ENCODE measurements around the gene ZNF185.

DNA sequence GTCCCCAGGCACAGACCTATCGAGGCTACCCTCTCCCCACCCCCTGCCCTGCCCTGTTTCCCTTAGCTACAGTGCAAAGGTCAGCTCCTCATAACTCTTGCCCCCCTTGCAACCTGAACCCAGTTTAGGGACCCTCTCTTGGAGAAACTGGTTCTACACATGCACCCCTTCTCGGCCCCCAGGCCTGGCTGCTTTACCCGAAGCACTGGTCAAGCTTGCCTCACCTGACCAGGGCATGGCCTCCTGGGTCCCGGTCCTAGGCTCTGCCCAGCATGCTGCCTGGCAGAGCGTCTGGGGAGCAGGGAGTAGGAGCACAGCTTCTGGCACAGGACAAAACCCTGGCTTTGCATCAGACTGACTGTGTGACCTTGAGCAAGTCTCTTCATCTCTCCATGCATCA lies 28.0 kb downstream of the ZNF185 start:
- TF ChIP-seq, protein P1, sequence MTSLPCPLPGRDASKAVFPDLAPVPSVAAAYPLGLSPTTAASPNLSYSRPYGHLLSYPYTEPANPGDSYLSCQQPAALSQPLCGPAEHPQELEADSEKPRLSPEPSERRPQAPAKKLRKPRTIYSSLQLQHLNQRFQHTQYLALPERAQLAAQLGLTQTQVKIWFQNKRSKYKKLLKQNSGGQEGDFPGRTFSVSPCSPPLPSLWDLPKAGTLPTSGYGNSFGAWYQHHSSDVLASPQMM (CRISPR knock-in tag; IDR thresholded peaks at IDR 0.05) = no peak
- TF ChIP-seq, protein P2, sequence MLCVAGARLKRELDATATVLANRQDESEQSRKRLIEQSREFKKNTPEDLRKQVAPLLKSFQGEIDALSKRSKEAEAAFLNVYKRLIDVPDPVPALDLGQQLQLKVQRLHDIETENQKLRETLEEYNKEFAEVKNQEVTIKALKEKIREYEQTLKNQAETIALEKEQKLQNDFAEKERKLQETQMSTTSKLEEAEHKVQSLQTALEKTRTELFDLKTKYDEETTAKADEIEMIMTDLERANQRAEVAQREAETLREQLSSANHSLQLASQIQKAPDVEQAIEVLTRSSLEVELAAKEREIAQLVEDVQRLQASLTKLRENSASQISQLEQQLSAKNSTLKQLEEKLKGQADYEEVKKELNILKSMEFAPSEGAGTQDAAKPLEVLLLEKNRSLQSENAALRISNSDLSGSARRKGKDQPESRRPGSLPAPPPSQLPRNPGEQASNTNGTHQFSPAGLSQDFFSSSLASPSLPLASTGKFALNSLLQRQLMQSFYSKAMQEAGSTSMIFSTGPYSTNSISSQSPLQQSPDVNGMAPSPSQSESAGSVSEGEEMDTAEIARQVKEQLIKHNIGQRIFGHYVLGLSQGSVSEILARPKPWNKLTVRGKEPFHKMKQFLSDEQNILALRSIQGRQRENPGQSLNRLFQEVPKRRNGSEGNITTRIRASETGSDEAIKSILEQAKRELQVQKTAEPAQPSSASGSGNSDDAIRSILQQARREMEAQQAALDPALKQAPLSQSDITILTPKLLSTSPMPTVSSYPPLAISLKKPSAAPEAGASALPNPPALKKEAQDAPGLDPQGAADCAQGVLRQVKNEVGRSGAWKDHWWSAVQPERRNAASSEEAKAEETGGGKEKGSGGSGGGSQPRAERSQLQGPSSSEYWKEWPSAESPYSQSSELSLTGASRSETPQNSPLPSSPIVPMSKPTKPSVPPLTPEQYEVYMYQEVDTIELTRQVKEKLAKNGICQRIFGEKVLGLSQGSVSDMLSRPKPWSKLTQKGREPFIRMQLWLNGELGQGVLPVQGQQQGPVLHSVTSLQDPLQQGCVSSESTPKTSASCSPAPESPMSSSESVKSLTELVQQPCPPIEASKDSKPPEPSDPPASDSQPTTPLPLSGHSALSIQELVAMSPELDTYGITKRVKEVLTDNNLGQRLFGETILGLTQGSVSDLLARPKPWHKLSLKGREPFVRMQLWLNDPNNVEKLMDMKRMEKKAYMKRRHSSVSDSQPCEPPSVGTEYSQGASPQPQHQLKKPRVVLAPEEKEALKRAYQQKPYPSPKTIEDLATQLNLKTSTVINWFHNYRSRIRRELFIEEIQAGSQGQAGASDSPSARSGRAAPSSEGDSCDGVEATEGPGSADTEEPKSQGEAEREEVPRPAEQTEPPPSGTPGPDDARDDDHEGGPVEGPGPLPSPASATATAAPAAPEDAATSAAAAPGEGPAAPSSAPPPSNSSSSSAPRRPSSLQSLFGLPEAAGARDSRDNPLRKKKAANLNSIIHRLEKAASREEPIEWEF (CRISPR knock-in tag; IDR thresholded peaks at IDR 0.05) = no peak
- TF ChIP-seq, protein P3, sequence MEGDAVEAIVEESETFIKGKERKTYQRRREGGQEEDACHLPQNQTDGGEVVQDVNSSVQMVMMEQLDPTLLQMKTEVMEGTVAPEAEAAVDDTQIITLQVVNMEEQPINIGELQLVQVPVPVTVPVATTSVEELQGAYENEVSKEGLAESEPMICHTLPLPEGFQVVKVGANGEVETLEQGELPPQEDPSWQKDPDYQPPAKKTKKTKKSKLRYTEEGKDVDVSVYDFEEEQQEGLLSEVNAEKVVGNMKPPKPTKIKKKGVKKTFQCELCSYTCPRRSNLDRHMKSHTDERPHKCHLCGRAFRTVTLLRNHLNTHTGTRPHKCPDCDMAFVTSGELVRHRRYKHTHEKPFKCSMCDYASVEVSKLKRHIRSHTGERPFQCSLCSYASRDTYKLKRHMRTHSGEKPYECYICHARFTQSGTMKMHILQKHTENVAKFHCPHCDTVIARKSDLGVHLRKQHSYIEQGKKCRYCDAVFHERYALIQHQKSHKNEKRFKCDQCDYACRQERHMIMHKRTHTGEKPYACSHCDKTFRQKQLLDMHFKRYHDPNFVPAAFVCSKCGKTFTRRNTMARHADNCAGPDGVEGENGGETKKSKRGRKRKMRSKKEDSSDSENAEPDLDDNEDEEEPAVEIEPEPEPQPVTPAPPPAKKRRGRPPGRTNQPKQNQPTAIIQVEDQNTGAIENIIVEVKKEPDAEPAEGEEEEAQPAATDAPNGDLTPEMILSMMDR (IDR thresholded peaks at IDR 0.05 in 2 of 3, conservative IDR thresholded peaks at IDR 0.05 in 1 of 3; ENCODE audit: insufficient read depth in 2 of 3, low read depth in 1 of 3, low read length in 3 of 3) = no peak
- TF ChIP-seq POLR2G (IDR thresholded peaks at IDR 0.05; ENCODE audit: low read depth, low read length) = no peak
- TF ChIP-seq ARID1B (IDR thresholded peaks at IDR 0.05) = no peak
- TF ChIP-seq HNRNPH1 (optimal IDR thresholded peaks at IDR 0.05; ENCODE audit: low read depth, low read length) = no peak
- TF ChIP-seq, protein P4, sequence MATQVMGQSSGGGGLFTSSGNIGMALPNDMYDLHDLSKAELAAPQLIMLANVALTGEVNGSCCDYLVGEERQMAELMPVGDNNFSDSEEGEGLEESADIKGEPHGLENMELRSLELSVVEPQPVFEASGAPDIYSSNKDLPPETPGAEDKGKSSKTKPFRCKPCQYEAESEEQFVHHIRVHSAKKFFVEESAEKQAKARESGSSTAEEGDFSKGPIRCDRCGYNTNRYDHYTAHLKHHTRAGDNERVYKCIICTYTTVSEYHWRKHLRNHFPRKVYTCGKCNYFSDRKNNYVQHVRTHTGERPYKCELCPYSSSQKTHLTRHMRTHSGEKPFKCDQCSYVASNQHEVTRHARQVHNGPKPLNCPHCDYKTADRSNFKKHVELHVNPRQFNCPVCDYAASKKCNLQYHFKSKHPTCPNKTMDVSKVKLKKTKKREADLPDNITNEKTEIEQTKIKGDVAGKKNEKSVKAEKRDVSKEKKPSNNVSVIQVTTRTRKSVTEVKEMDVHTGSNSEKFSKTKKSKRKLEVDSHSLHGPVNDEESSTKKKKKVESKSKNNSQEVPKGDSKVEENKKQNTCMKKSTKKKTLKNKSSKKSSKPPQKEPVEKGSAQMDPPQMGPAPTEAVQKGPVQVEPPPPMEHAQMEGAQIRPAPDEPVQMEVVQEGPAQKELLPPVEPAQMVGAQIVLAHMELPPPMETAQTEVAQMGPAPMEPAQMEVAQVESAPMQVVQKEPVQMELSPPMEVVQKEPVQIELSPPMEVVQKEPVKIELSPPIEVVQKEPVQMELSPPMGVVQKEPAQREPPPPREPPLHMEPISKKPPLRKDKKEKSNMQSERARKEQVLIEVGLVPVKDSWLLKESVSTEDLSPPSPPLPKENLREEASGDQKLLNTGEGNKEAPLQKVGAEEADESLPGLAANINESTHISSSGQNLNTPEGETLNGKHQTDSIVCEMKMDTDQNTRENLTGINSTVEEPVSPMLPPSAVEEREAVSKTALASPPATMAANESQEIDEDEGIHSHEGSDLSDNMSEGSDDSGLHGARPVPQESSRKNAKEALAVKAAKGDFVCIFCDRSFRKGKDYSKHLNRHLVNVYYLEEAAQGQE (IDR thresholded peaks at IDR 0.05; ENCODE audit: borderline replicate concordance) = no peak
- TF ChIP-seq, protein P4 (CRISPR knock-in tag; IDR thresholded peaks at IDR 0.05; ENCODE audit: low read depth) = no peak
- TF ChIP-seq, protein P5, sequence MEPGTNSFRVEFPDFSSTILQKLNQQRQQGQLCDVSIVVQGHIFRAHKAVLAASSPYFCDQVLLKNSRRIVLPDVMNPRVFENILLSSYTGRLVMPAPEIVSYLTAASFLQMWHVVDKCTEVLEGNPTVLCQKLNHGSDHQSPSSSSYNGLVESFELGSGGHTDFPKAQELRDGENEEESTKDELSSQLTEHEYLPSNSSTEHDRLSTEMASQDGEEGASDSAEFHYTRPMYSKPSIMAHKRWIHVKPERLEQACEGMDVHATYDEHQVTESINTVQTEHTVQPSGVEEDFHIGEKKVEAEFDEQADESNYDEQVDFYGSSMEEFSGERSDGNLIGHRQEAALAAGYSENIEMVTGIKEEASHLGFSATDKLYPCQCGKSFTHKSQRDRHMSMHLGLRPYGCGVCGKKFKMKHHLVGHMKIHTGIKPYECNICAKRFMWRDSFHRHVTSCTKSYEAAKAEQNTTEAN (CRISPR knock-in tag; IDR thresholded peaks at IDR 0.05) = no peak
- TF ChIP-seq, protein P6, sequence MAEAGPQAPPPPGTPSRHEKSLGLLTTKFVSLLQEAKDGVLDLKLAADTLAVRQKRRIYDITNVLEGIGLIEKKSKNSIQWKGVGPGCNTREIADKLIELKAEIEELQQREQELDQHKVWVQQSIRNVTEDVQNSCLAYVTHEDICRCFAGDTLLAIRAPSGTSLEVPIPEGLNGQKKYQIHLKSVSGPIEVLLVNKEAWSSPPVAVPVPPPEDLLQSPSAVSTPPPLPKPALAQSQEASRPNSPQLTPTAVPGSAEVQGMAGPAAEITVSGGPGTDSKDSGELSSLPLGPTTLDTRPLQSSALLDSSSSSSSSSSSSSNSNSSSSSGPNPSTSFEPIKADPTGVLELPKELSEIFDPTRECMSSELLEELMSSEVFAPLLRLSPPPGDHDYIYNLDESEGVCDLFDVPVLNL (CRISPR knock-in tag; IDR thresholded peaks at IDR 0.05; ENCODE audit: low read depth) = no peak
- TF ChIP-seq KAT7 (CRISPR knock-in tag; IDR thresholded peaks at IDR 0.05; ENCODE audit: borderline replicate concordance) = no peak
- no peak for TF ChIP-seq MTA3 (IDR thresholded peaks at IDR 0.05; ENCODE audit: borderline replicate concordance)
- no peak for TF ChIP-seq POLR2A (conservative IDR thresholded peaks at IDR 0.05)
- no peak for TF ChIP-seq EZH2 (IDR thresholded peaks at IDR 0.05; ENCODE audit: borderline replicate concordance, low read depth, low read length)
- TF ChIP-seq SRF (CRISPR knock-in tag; IDR thresholded peaks at IDR 0.05) = no peak
